Aorta (tissue), 5 donors: ENCODE data around the gene DNAJC15. TPM values are rescaled to one million over a fixed set of nuclear protein-coding genes. Genes with fewer than 3 reads are reported as not detected.

ENCODE experiments used
- ATAC-seq: fragments of 200-7000 bp; cut with Tn5 transposase; one replicate; pipeline ENCODE4 v1.9.1; 2022; ENCODE audit warnings: moderate library complexity; ENCODE audit not compliant: low FRiP score
- DNase-seq, 2 donors: peaks; one replicate each; pipeline ENCODE4 v3.0.0-alpha.2; 2020
- H3K27ac ChIP-seq, 2 donors: one replicate each; pipeline ENCODE4 v1.5.1; 2013; ENCODE audit warnings: low read length in 2 of 2, mild to moderate bottlenecking in 2 of 2, moderate library complexity in 2 of 2, control low read depth in 1 of 2, inconsistent platforms in 1 of 2, low read depth in 1 of 2
- H3K27me3 ChIP-seq, 2 donors: one replicate each; pipeline ENCODE4 v1.6.1; 2013; ENCODE audit warnings: control low read depth in 1 of 2, low read length in 1 of 2, mild to moderate bottlenecking in 1 of 2, moderate library complexity in 1 of 2; ENCODE audit not compliant: insufficient read depth in 2 of 2, control insufficient read depth in 1 of 2
- H3K36me3 ChIP-seq, 2 donors: one replicate each; pipeline ENCODE4 v1.6.1; 2013; ENCODE audit warnings: control low read depth in 1 of 2, low read length in 1 of 2, mild to moderate bottlenecking in 1 of 2; ENCODE audit not compliant: insufficient read depth in 2 of 2, control insufficient read depth in 1 of 2
- H3K4me1 ChIP-seq, 2 donors: one replicate each; pipeline ENCODE4 v1.6.1; 2013; ENCODE audit warnings: low read length in 2 of 2, control low read depth in 1 of 2, mild to moderate bottlenecking in 1 of 2, moderate library complexity in 1 of 2; ENCODE audit not compliant: insufficient read depth in 2 of 2, control insufficient read depth in 1 of 2
- H3K4me3 ChIP-seq, 2 donors: one replicate each; pipeline ENCODE4 v1.5.1; 2013; ENCODE audit warnings: low read length in 2 of 2, control low read depth in 1 of 2, mild to moderate bottlenecking in 1 of 2
- H3K9me3 ChIP-seq: one replicate; pipeline ENCODE4 v1.6.1; 2013; ENCODE audit warnings: mild to moderate bottlenecking, low read length; ENCODE audit not compliant: control insufficient read depth
- WGBS, 2 donors: extraction: QIAGEN DNeasy Blood & Tissue Kit; methylation state at CpG; one replicate each; pipeline ENCODE4 v1.1.7; 2013; 5-methylcytosine and 5-hydroxymethylcytosine counted together
- intact Hi-C, 2 donors: fragments of 100-400 bp; cut with DNase I; formaldehyde crosslinking; loops; one replicate each; pipeline versions ENCODE4 v1.14.2 to v1.15.0; 2022
- long read RNA-seq, 2 donors: library from polyadenylated mRNA; unstranded; transcript quantifications; one replicate each; pipeline ENCODE4 v2.0.0, GENCODE V29; 2020 to 2021
- polyA plus RNA-seq, 2 donors: library from polyadenylated mRNA; stranded (reverse); fragments of 200-250 nt; gene quantifications; one replicate each; pipeline ENCODE4 v1.2.3, GENCODE V29; 2013
- total RNA-seq, 2 donors: library from RNA; stranded (reverse); fragmentation: NEBNext Ultra II Directional; extraction: Animal tissue kit (Norgen Biotek cat#: 25700); gene quantifications; one replicate each; pipeline ENCODE4 v1.2.1, GENCODE V29; 2021
- donor health status: healthy with polysubstance abuse.
- donor health status: Bipolar disorder and iron deficiency.
- donor health status: DM: no; HTN: no; CAD: no.
- donor health status: DM: no; HTN: no; CAD: no.
- donor health status: DM: yes; HTN: yes; CAD: no.

The DNAJC15 gene
- total RNA-seq: 10 to 100 TPM in 1 of 2 donors, 1 to 10 TPM in 1; 7.4 to 13.6 TPM
- 10 to 100 TPM; 10.6 to 19.4 TPM for polyA plus RNA-seq
- long read RNA-seq, donor 1, full-length matches to known transcripts: 30 of 38 reads
- long read RNA-seq, donor 1, partial matches to known transcripts: 3 of 38 reads
- long read RNA-seq, donor 1, other reads (novel, unspliced or antisense): 5 of 38 reads
- long read RNA-seq, donor 2, full-length matches to known transcripts: 6 of 7 reads
- long read RNA-seq, donor 2, partial matches to known transcripts: 0 of 7 reads
- long read RNA-seq, donor 2, other reads (novel, unspliced or antisense): 1 of 7 reads

GRCh38 chr13:43023289-43023963 is at the start of gene DNAJC15:
Gene DNAJC15 (plus strand): TSS chr13:43023586. CDS start chr13:43023627, 41 bp downstream.
- 1% methylated on average over 48 of the region's 48 CpGs for WGBS, 2 donors
- ATAC-seq (peak; percentile 93), DNase-seq (peak; percentile 77 to 97)
- Histone ChIP-seq H3K4me1 (peaks cover 0 to 6% of the 10 kb centered on the region in 2 donors), H3K36me3 (no peaks in the 10 kb centered on the region), H3K9me3 (no peaks in the 10 kb centered on the region), H3K27me3 (no peaks in the 10 kb centered on the region), H3K4me3 (peak within 1 kb of the TSS; percentile 24 to 54), H3K27ac (peak within 1 kb of the TSS; percentile 19 to 51)
- intact Hi-C loops: no loop called here

GRCh38 chr13:42976066-42976465 is 47.3 kb upstream of the DNAJC15 start:
- Histone ChIP-seq H3K36me3 (no peaks in the 10 kb centered on the region), H3K27me3 (no peaks in the 10 kb centered on the region), H3K9me3 (no peaks in the 10 kb centered on the region), H3K4me1 (no peaks in the 10 kb centered on the region), H3K4me3 (no peak overlapping the region), H3K27ac (no peak overlapping the region)
- intact Hi-C loops: loop anchor here in 1 of 2 donors (10.0 kb wide), 1 partner anchor 829 kb away; no protein-coding TSS in a partner anchor
- ATAC-seq: no peak
- no peak for DNase-seq
- 96 to 99% methylated on average over 3 of the region's 3 CpGs for WGBS, 2 donors

- 98 to 100% methylated on average over 1 of the region's 1 CpG for WGBS, 2 donors
- H3K4me3 ChIP-seq: no peak overlapping the region
- no peak for ATAC-seq
- no peak for DNase-seq
- H3K9me3 ChIP-seq: no peaks in the 10 kb centered on the region
- intact Hi-C loops: loop anchor here in 1 of 2 donors (10.0 kb wide), 1 partner anchor 828 kb away; no protein-coding TSS in a partner anchor
- no peaks in the 10 kb centered on the region for H3K4me1 ChIP-seq
- H3K27me3 ChIP-seq: no peaks in the 10 kb centered on the region
- no peaks in the 10 kb centered on the region for H3K36me3 ChIP-seq
- H3K27ac ChIP-seq: no peak overlapping the region
Observed at GRCh38 chr13:42977219-42977659, 46.1 kb upstream of the DNAJC15 start.

GRCh38 chr13:42981317-42981716 is 42.1 kb upstream of the DNAJC15 start:
- 8% methylated on average over 3 of the region's 3 CpGs for WGBS, 2 donors
- no peak for ATAC-seq
- Histone ChIP-seq H3K27me3 (no peaks in the 10 kb centered on the region), H3K9me3 (no peaks in the 10 kb centered on the region), H3K4me3 (no peak overlapping the region), H3K36me3 (no peaks in the 10 kb centered on the region), H3K4me1 (no peaks in the 10 kb centered on the region), H3K27ac (no peak overlapping the region)
- DNase-seq: no peak
- intact Hi-C loops: no loop called here

GRCh38 chr13:42981853-42982252 is 41.5 kb upstream of the DNAJC15 start:
- no peaks in the 10 kb centered on the region for H3K4me1 ChIP-seq
- H3K9me3 ChIP-seq: no peaks in the 10 kb centered on the region
- H3K36me3 ChIP-seq: no peaks in the 10 kb centered on the region
- no peaks in the 10 kb centered on the region for H3K27me3 ChIP-seq
- DNase-seq (no peak), ATAC-seq (no peak)
- WGBS, 2 donors: 35 to 48% methylated on average over 1 of the region's 1 CpG
- intact Hi-C loops: no loop called here
- no peak overlapping the region for H3K27ac ChIP-seq
- H3K4me3 ChIP-seq: no peak overlapping the region

GRCh38 chr13:42984026-42984425 is 39.4 kb upstream of the DNAJC15 start:
- Histone ChIP-seq H3K4me3 (no peak overlapping the region), H3K27ac (no peak overlapping the region), H3K9me3 (no peaks in the 10 kb centered on the region), H3K4me1 (no peaks in the 10 kb centered on the region), H3K36me3 (no peaks in the 10 kb centered on the region), H3K27me3 (no peaks in the 10 kb centered on the region)
- intact Hi-C loops: no loop called here
- ATAC-seq (no peak), DNase-seq (no peak)

- Histone ChIP-seq H3K36me3 (no peaks in the 10 kb centered on the region), H3K4me1 (no peaks in the 10 kb centered on the region), H3K27ac (no peak overlapping the region), H3K4me3 (no peak overlapping the region), H3K9me3 (no peaks in the 10 kb centered on the region), H3K27me3 (no peaks in the 10 kb centered on the region)
- WGBS, 2 donors: 89 to 90% methylated on average over 1 of the region's 1 CpG
- intact Hi-C loops: no loop called here
- ATAC-seq (peak; percentile 9), DNase-seq (no peak)
Observed at GRCh38 chr13:42984691-42985090, 38.7 kb upstream of the DNAJC15 start.

GRCh38 chr13:42985312-42986175 is 37.8 kb upstream of the DNAJC15 start:
- H3K4me3 ChIP-seq: no peak overlapping the region
- no peak overlapping the region for H3K27ac ChIP-seq
- no peaks in the 10 kb centered on the region for H3K27me3 ChIP-seq
- H3K4me1 ChIP-seq: no peaks in the 10 kb centered on the region
- intact Hi-C loops: no loop called here
- ATAC-seq (peak; percentile 85), DNase-seq (no peak)
- WGBS, 2 donors: 81 to 83% methylated on average over 8 of the region's 8 CpGs
- H3K9me3 ChIP-seq: no peaks in the 10 kb centered on the region
- no peaks in the 10 kb centered on the region for H3K36me3 ChIP-seq
